MM.1S (cell line): ENCODE data around the gene GHRL.

Source experiments
- DNase-seq: peaks from one replicate; pipeline ENCODE4 v3.0.0-alpha.2; 2015
- H2AFZ ChIP-seq: fragments of 300-600 bp; sonication (generic); 2 replicates; pipeline ENCODE4 v1.6.0; 2016; ENCODE audit warnings: antibody characterized with exemption, low read length
- H3F3A ChIP-seq: fragments of 300-600 bp; sonication (generic); 2 replicates; pipeline ENCODE4 v1.6.1; 2016; ENCODE audit warnings: mild to moderate bottlenecking, antibody characterized with exemption, low read length, moderate library complexity, mixed read lengths; ENCODE audit not compliant: insufficient read depth
- H3K27ac ChIP-seq: fragments of 300-600 bp; sonication (generic); 2 replicates; pipeline ENCODE4 v1.5.1; 2016; ENCODE audit warnings: mild to moderate bottlenecking, low read length
- H3K27me3 ChIP-seq: fragments of 300-600 bp; sonication (generic); replicated peaks from 2 replicates; pipeline ENCODE4 v1.6.0; 2016; ENCODE audit warnings: low read length; ENCODE audit not compliant: insufficient read depth
- H3K36me3 ChIP-seq: fragments of 300-600 bp; sonication (generic); replicated peaks from 2 replicates; pipeline ENCODE4 v1.6.1; 2016; ENCODE audit warnings: mild to moderate bottlenecking, low read length, mixed read lengths; ENCODE audit not compliant: insufficient read depth
- H3K4me1 ChIP-seq: fragments of 300-600 bp; sonication (generic); 2 replicates; pipeline ENCODE4 v1.6.1; 2016; ENCODE audit warnings: low read length, mixed read lengths
- H3K4me2 ChIP-seq: fragments of 300-600 bp; sonication (generic); 2 replicates; pipeline ENCODE4 v1.6.0; 2016; ENCODE audit warnings: low read depth, low read length
- H3K4me3 ChIP-seq: fragments of 300-600 bp; sonication (generic); 2 replicates; pipeline ENCODE4 v1.5.1; 2016; ENCODE audit warnings: low read length, mixed read lengths
- H3K79me2 ChIP-seq: fragments of 300-600 bp; sonication (generic); 2 replicates; pipeline ENCODE4 v1.6.1; 2016; ENCODE audit warnings: mixed run types, low read length, mixed read lengths
- H3K9ac ChIP-seq: fragments of 300-600 bp; sonication (generic); 2 replicates; pipeline ENCODE4 v1.6.1; 2016; ENCODE audit warnings: low read length, mixed read lengths
- H3K9me2 ChIP-seq: fragments of 300-600 bp; sonication (generic); replicated peaks from 2 replicates; pipeline ENCODE4 v1.6.1; 2016; ENCODE audit warnings: mild to moderate bottlenecking, low read length, mixed read lengths; ENCODE audit not compliant: insufficient read depth
- H3K9me3 ChIP-seq: fragments of 300-600 bp; sonication (generic); replicated peaks from 2 replicates; pipeline ENCODE4 v1.6.1; 2016; ENCODE audit warnings: mild to moderate bottlenecking, low read length, mixed read lengths; ENCODE audit not compliant: insufficient read depth
- H4K20me1 ChIP-seq: fragments of 300-600 bp; sonication (generic); 2 replicates; pipeline ENCODE4 v1.6.1; 2016; ENCODE audit warnings: mild to moderate bottlenecking, low read length, moderate library complexity, mixed read lengths; ENCODE audit not compliant: insufficient read depth
- CTCF ChIP-seq: fragments of 300-600 bp; sonication (generic); IDR thresholded peaks from 2 replicates; pipeline ENCODE4 v1.5.1; 2016; ENCODE audit warnings: antibody characterized with exemption, low read length, mixed read lengths
- EZH2 ChIP-seq: fragments of 300-600 bp; sonication (generic); optimal IDR thresholded peaks from 2 replicates; pipeline ENCODE3; 2017; ENCODE audit warnings: low read depth, mild to moderate bottlenecking, antibody characterized with exemption, low read length, mixed read lengths
- EZH2phosphoT487 ChIP-seq: fragments of 300-600 bp; sonication (generic); IDR thresholded peaks from 2 replicates; pipeline ENCODE4 v1.6.1; 2018; ENCODE audit warnings: antibody characterized with exemption, low read length

Gene GHRL

GRCh38 chr3:10289077-10289476 lies 3.7 kb downstream of the GHRL start:
- Histone ChIP-seq H3K9me3 (no peaks in the 10 kb centered on the region), H3K27me3 (no peaks in the 10 kb centered on the region), H3K4me3 (no peak overlapping the region), H3K4me2 (no peak overlapping the region), H3K27ac (no peak overlapping the region), H3K36me3 (no peaks in the 10 kb centered on the region), H3F3A (no peaks in the 10 kb centered on the region), H2AFZ (no peak overlapping the region), H4K20me1 (no peaks in the 10 kb centered on the region), H3K9ac (no peak overlapping the region), H3K9me2 (no peaks in the 10 kb centered on the region), H3K79me2 (no peaks in the 10 kb centered on the region), H3K4me1 (no peaks in the 10 kb centered on the region)
- DNase-seq: no peak
- TF ChIP-seq CTCF (no peak), EZH2 (no peak), EZH2phosphoT487 (no peak)

- Histone ChIP-seq H3K36me3 (no peaks in the 10 kb centered on the region), H3K4me3 (no peak overlapping the region), H3K4me2 (no peak overlapping the region), H3K27ac (no peak overlapping the region), H2AFZ (no peak overlapping the region), H3K9me3 (no peaks in the 10 kb centered on the region), H4K20me1 (no peaks in the 10 kb centered on the region), H3K79me2 (no peaks in the 10 kb centered on the region), H3K9me2 (no peaks in the 10 kb centered on the region), H3K27me3 (no peaks in the 10 kb centered on the region), H3F3A (no peaks in the 10 kb centered on the region), H3K9ac (no peak overlapping the region), H3K4me1 (no peaks in the 10 kb centered on the region)
- TF ChIP-seq EZH2: no peak
- TF ChIP-seq CTCF: no peak
- no peak for TF ChIP-seq EZH2phosphoT487
- no peak for DNase-seq
Observed at GRCh38 chr3:10288575-10288960, 4.2 kb downstream of the GHRL start.

DNA sequence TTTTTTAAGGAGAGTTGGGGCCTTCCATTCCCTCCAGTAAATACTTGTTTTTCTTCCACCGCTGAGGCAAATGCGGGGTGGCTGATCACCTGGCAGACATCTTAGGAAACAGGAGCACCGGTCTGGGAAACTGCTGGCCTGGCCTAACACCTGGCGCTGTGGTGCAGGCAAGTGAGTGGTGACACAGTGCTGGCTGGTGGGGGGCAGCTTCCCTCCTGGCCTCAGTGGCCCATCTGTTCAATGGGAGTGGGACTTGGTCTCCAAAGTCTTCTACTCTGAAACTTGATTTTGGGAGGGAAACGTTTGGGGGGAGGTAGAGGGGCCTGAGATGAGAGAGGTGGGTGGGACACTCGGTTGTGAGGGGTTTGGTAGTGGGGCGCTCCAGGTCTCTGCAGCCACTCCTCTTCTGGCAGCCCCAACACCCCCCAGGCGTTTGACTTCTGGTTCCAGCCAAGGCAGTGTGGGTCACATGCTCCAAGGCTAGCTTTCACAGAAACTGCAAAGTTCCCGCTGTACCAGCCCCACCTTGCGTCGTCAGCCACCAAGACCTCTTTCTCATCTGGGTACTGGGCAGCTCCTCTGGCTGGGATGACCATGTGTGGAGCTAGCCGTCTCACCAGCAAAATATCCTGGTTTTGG lies 4.7 kb downstream of the GHRL start:
- Histone ChIP-seq H3K9ac (no peak overlapping the region), H3K27ac (no peak overlapping the region), H3K4me1 (no peaks in the 10 kb centered on the region), H2AFZ (no peak overlapping the region), H4K20me1 (no peaks in the 10 kb centered on the region), H3K9me2 (no peaks in the 10 kb centered on the region), H3K36me3 (no peaks in the 10 kb centered on the region), H3K4me3 (no peak overlapping the region), H3K79me2 (no peaks in the 10 kb centered on the region), H3K27me3 (no peaks in the 10 kb centered on the region), H3K4me2 (no peak overlapping the region), H3F3A (no peaks in the 10 kb centered on the region), H3K9me3 (no peaks in the 10 kb centered on the region)
- TF ChIP-seq EZH2 (no peak), EZH2phosphoT487 (no peak), CTCF (no peak)
- DNase-seq: no peak
